Measurements from ENCODE around the gene GAP43.

DNA sequence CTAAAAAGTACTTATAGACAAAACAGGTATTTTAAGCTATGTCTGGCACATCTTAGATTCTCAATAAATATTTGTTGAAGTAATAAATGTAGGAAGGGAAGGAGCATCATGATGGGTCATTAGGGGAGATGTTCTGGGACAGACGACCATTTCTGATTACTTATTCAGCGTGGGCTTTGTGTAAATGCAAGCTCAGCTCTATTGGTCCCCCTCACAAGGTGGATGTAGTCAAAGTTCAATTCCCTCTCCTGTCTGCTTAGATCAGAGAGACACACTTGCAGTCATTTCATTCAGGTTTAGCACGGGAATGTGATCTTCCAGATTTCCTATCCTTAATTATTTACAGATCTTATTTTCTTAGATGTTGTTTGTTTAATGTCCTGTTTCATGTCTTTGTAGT, 7.5 kb downstream of the GAP43 start:
- TF ChIP-seq CTCF (conservative IDR thresholded peaks at IDR 0.05; ENCODE audit: low read depth, low read length): no peak
- TF ChIP-seq EZH2 (IDR thresholded peaks at IDR 0.05; ENCODE audit: borderline replicate concordance, low read depth, low read length, poor library complexity, severe bottlenecking): no peak

Measured in A673 (cell line).